ENCODE data around the gene PDE6A. TPM values are rescaled to one million over a fixed set of nuclear protein-coding genes. Genes with fewer than 3 reads are reported as not detected.

The PDE6A gene
- polyA plus RNA-seq, 2 of the 4 experiments (the other 2 are of a cell fraction): 0.28 to 0.35 TPM

- TF ChIP-seq ELK1 (IDR thresholded peaks at IDR 0.05; ENCODE audit: low read depth, low read length) (no peak), EHF (CRISPR knock-in tag; IDR thresholded peaks at IDR 0.05) (no peak), MAFK (IDR thresholded peaks at IDR 0.05; ENCODE audit: partially characterized antibody) (peak; percentile 65), HMGXB4 (CRISPR knock-in tag; IDR thresholded peaks at IDR 0.05; ENCODE audit: borderline replicate concordance) (no peak), JUNB (IDR thresholded peaks at IDR 0.05) (0 out of 2 replicates have a peak, but pooled peaks have one; percentile 14), RCOR1 (IDR thresholded peaks at IDR 0.05; ENCODE audit: low read depth, low read length) (no peak)
These were observed 13.3 kb upstream of the PDE6A start (continued) for GRCh38 chr5:149957855-149958254.

GRCh38 chr5:149956685-149957084 is 12.1 kb upstream of the PDE6A start:
- no peak overlapping the region for H3K4me3 ChIP-seq
- DNase-seq (ENCODE audit: low read depth in 1 of 2, low spot score in 1 of 2) (no peak), FAIRE-seq (no peak), ATAC-seq (no peak)
- ChIA-PET CTCF (interaction anchor here (0.7 to 16.5 kb wide), 6 partner anchors 8 to 123 kb away, joined by 3 to 594 read pairs (median 192); partner anchors contain the start of gene PDE6A), POLR2A (no interaction called here)
- no peaks in the 10 kb centered on the region for H3K9me3 ChIP-seq
- peaks cover 38% of the 10 kb centered on the region for H3K4me1 ChIP-seq
- WGBS (ENCODE audit: missing lambda C conversion rate): 68% methylated on average over 5 of the region's 5 CpGs
- H3K4me2 ChIP-seq: peak overlapping the region; percentile 80; the same call in 1 of the 3 replicates
- TF ChIP-seq RCOR1 (IDR thresholded peaks at IDR 0.05; ENCODE audit: low read depth, low read length) (no peak), KDM1A (IDR thresholded peaks at IDR 0.05; ENCODE audit: low read depth) (no peak), EP300 (IDR thresholded peaks at IDR 0.05) (no peak), PBX3 (IDR thresholded peaks at IDR 0.05) (no peak), CEBPB (IDR thresholded peaks at IDR 0.05) (no peak), FOSB (CRISPR knock-in tag; IDR thresholded peaks at IDR 0.05) (no peak)
- H3K27ac ChIP-seq: peak overlapping the region; percentile 91 to 96; a peak in 5 of 6 replicates

GRCh38 chr5:149954798-149955197 is 10.2 kb upstream of the PDE6A start:
- no peak for ATAC-seq

More at GRCh38 chr5:149954798-149955197, 10.2 kb upstream of the PDE6A start:
- Histone ChIP-seq H3K4me1 (peaks cover 33% of the 10 kb centered on the region), H3K4me2 (no peak overlapping the region), H3K4me3 (no peak overlapping the region), H3K9me3 (no peaks in the 10 kb centered on the region), H3K27ac (peak overlapping the region in 1 of 2 experiments; percentile 70; a peak in 2 of 6 replicates)
- TF ChIP-seq MAFK (IDR thresholded peaks at IDR 0.05; ENCODE audit: partially characterized antibody) (no peak), FOSB (CRISPR knock-in tag; IDR thresholded peaks at IDR 0.05) (no peak), ATOH8 (CRISPR knock-in tag; IDR thresholded peaks at IDR 0.05; ENCODE audit: low read depth) (no peak), TP53 (CRISPR knock-in tag; IDR thresholded peaks at IDR 0.05) (no peak), RARB (CRISPR knock-in tag; IDR thresholded peaks at IDR 0.05) (no peak), ZSCAN20 (CRISPR knock-in tag; IDR thresholded peaks at IDR 0.05) (no peak), JUNB (IDR thresholded peaks at IDR 0.05) (no peak), EHF (CRISPR knock-in tag; IDR thresholded peaks at IDR 0.05) (no peak), CHD2 (IDR thresholded peaks at IDR 0.05; ENCODE audit: low read length, partially characterized antibody) (no peak), RCOR1 (IDR thresholded peaks at IDR 0.05; ENCODE audit: low read depth, low read length) (no peak), CTCF (IDR thresholded peaks at IDR 0.05) (no peak), NFE2L2 (conservative IDR thresholded peaks at IDR 0.05; ENCODE audit: low read length) (no peak), NR3C1 (IDR thresholded peaks at IDR 0.05) (no peak), SREBF2 (IDR thresholded peaks at IDR 0.05) (no peak), GATA3 (IDR thresholded peaks at IDR 0.05; ENCODE audit: borderline replicate concordance) (no peak), HMGXB4 (CRISPR knock-in tag; IDR thresholded peaks at IDR 0.05; ENCODE audit: borderline replicate concordance) (no peak), HEYL (CRISPR knock-in tag; IDR thresholded peaks at IDR 0.05) (no peak), HES2 (IDR thresholded peaks at IDR 0.05) (no peak)
- DNase-seq (ENCODE audit: low read depth in 1 of 2, low spot score in 1 of 2) (no peak), FAIRE-seq (no peak)
- 83% methylated on average over 6 of the region's 6 CpGs for WGBS (ENCODE audit: missing lambda C conversion rate)
- ChIA-PET POLR2A (no interaction called here), CTCF (interaction anchor here (0.7 to 13.7 kb wide), 8 partner anchors 10 to 1657 kb away, joined by 3 to 386 read pairs (median 6); partner anchors contain the start of gene PDE6A)

All from A549 (cell line).